BLaER1 (cell line): ENCODE data around the gene ANGPTL2.

Experiments
- H3K27ac ChIP-seq: shearing (Covaris generic); formaldehyde crosslinking; 2 replicates; pipeline ENCODE4 v1.8.1; 2022
- H3K27me3 ChIP-seq: shearing (Covaris generic); formaldehyde crosslinking; 2 replicates; pipeline ENCODE4 v1.8.1; 2022
- H3K36me3 ChIP-seq: shearing (Covaris generic); formaldehyde crosslinking; 2 replicates; pipeline ENCODE4 v1.8.1; 2022
- H3K4me1 ChIP-seq: shearing (Covaris generic); formaldehyde crosslinking; 2 replicates; pipeline ENCODE4 v1.8.1; 2022
- H3K4me2 ChIP-seq: shearing (Covaris generic); formaldehyde crosslinking; 2 replicates; pipeline ENCODE4 v1.8.1; 2022
- H3K4me3 ChIP-seq: shearing (Covaris generic); formaldehyde crosslinking; 2 replicates; pipeline ENCODE4 v1.8.1; 2022
- H3K9ac ChIP-seq: shearing (Covaris generic); formaldehyde crosslinking; 2 replicates; pipeline ENCODE4 v1.8.1; 2022
- H3K9me3 ChIP-seq: shearing (Covaris generic); formaldehyde crosslinking; 2 replicates; pipeline ENCODE4 v1.8.1; 2022
- H4K20me1 ChIP-seq: shearing (Covaris generic); formaldehyde crosslinking; 2 replicates; pipeline ENCODE4 v1.8.1; 2022
- Cebpa-rat ChIP-seq: shearing (Covaris generic); IDR thresholded peaks from 2 replicates; pipeline ENCODE4 v1.8.1; 2022

The ANGPTL2 gene

DNA sequence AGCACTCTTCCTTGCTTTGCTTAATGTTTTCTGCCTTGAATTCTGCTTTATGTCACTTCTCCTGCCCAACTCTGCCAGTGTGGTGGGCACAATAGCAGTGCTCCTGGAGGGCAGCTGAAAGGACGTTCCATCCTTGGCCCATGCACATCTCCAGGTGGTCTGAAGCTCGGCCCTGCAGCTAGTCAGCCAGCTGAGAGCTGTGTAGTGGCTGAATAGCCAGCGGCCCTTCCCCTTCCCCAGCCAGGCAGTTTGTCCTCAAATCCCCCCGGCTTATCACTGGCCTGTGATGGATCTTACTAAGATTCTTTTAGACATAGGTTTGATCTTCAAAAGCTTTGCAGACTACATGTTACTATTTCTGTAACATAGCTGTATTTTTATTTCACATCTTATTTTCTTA, 42.7 kb upstream of the ANGPTL2 start:
- Histone ChIP-seq H3K9me3 (no peaks in the 10 kb centered on the region), H3K27me3 (no peaks in the 10 kb centered on the region), H3K9ac (no peak overlapping the region), H4K20me1 (no peaks in the 10 kb centered on the region), H3K36me3 (no peaks in the 10 kb centered on the region), H3K4me1 (peaks cover 94% of the 10 kb centered on the region), H3K27ac (peak overlapping the region; percentile 47), H3K4me2 (peak overlapping the region; percentile 87), H3K4me3 (no peak overlapping the region)
- no peak for TF ChIP-seq Cebpa-rat

GRCh38 chr9:127163409-127163808, 41.0 kb upstream of the ANGPTL2 start:
- Histone ChIP-seq H3K9ac (no peak overlapping the region), H3K4me2 (peak overlapping the region; percentile 87)
- no peak for TF ChIP-seq Cebpa-rat

DNA sequence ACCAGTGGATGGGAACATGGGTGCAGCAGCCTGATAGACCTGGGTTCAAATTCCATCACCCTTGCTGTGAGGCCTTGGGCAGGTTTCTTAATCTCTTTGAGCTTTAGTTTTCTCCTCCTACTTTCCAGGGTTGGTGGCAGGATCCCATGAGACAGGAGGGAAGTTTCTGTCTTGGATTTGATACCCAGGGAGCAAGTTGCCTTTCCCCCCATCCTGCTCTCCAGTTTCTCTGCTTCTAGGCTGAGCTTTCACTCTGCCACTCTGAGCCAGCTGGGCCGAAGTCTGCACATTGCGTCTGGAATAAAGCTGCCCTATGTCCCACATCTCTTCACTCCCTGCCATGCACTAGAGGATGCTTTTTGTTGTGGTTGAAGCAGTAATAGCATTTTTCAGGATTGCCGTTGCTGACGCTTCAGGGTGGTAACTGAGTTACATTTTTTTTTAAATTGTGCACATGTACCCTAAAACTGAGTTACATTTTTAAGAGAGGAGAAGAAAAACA, 40.5 kb upstream of the ANGPTL2 start:
- Histone ChIP-seq H3K4me1 (peaks cover 93% of the 10 kb centered on the region), H4K20me1 (no peaks in the 10 kb centered on the region), H3K4me3 (no peak overlapping the region), H3K36me3 (no peaks in the 10 kb centered on the region), H3K9ac (no peak overlapping the region), H3K4me2 (peak overlapping the region; percentile 87), H3K27ac (peak overlapping the region; percentile 31), H3K9me3 (no peaks in the 10 kb centered on the region), H3K27me3 (no peaks in the 10 kb centered on the region)
- TF ChIP-seq Cebpa-rat, result no peak

More at GRCh38 chr9:127163409-127163808, 41.0 kb upstream of the ANGPTL2 start:
- Histone ChIP-seq H3K27ac (peak overlapping the region; percentile 31; the same call in 1 of the 2 replicates), H3K4me3 (no peak overlapping the region), H3K9me3 (no peaks in the 10 kb centered on the region), H3K36me3 (no peaks in the 10 kb centered on the region), H3K27me3 (no peaks in the 10 kb centered on the region), H4K20me1 (no peaks in the 10 kb centered on the region), H3K4me1 (peaks cover 98% of the 10 kb centered on the region)

DNA sequence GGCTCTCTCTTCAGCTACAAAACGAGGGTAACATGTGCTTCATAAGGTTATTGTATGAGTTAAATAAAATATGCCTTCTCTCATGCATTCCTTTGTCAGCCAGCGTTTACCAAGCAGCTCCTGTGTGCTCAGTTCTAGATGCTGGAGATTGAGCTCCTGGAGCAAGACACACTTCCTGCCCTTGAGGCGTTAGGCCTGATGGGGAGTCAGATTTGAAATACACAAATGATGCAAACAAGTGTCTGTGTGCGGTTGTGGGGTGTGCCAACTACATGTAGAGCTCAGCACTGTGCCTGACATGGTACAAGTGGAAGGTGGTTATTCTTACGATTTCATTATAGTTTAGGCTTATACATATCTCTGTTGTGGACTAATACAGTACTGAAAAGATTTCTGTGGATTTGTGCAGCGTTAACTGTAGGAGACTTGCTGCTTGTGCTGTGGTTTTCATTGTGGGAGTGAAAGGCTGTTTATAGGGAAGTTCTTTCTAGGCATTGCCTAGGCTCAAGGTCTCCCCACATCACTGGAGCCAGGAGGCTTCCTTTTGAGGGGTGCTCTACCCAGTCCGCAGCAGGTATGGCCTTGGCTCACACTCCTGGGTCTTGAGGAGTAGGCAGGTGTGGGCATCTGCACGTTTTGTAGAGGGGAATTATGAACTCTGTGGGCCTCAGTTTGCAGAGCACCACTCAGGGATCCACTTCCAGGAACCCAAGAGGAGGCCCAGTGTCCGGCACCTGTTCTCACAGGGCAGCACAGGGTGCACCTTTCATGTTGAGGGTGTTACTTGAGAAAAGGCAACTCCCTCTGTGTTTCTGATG, 39.8 kb upstream of the ANGPTL2 start:
- H3K27me3 ChIP-seq, result no peaks in the 10 kb centered on the region
- H3K4me1 ChIP-seq, result peaks cover 86% of the 10 kb centered on the region
- H3K36me3 ChIP-seq, result no peaks in the 10 kb centered on the region
- no peak overlapping the region for H3K4me3 ChIP-seq
- peak overlapping the region; percentile 87 for H3K4me2 ChIP-seq
- H3K9me3 ChIP-seq, result no peaks in the 10 kb centered on the region
- H3K9ac ChIP-seq, result no peak overlapping the region
- no peaks in the 10 kb centered on the region for H4K20me1 ChIP-seq
- peak overlapping the region; percentile 31 for H3K27ac ChIP-seq
- no peak for TF ChIP-seq Cebpa-rat

- TF ChIP-seq Cebpa-rat, result no peak
- peaks cover 75% of the 10 kb centered on the region for H3K4me1 ChIP-seq
- H3K9ac ChIP-seq, result no peak overlapping the region
- no peaks in the 10 kb centered on the region for H3K9me3 ChIP-seq
- no peaks in the 10 kb centered on the region for H3K36me3 ChIP-seq
- H3K4me3 ChIP-seq, result no peak overlapping the region
- peak overlapping the region; percentile 87; the same call in 1 of the 2 replicates for H3K4me2 ChIP-seq
- H3K27ac ChIP-seq, result peak overlapping the region; percentile 10; the same call in 1 of the 2 replicates
- H4K20me1 ChIP-seq, result no peaks in the 10 kb centered on the region
- H3K27me3 ChIP-seq, result no peaks in the 10 kb centered on the region
Measured at GRCh38 chr9:127161081-127161624, 38.7 kb upstream of the ANGPTL2 start.

GRCh38 chr9:127159949-127160610, 37.6 kb upstream of the ANGPTL2 start:
- Histone ChIP-seq H3K36me3 (no peaks in the 10 kb centered on the region), H3K27me3 (no peaks in the 10 kb centered on the region), H3K9me3 (no peaks in the 10 kb centered on the region), H3K4me2 (peak overlapping the region; percentile 16; the same call in 1 of the 2 replicates), H3K4me1 (peaks cover 69% of the 10 kb centered on the region), H3K9ac (no peak overlapping the region), H3K27ac (peak overlapping the region; percentile 46; the same call in 1 of the 2 replicates), H3K4me3 (no peak overlapping the region), H4K20me1 (no peaks in the 10 kb centered on the region)
- TF ChIP-seq Cebpa-rat, result no peak

- Histone ChIP-seq H3K4me1 (peaks cover 69% of the 10 kb centered on the region), H3K9me3 (no peaks in the 10 kb centered on the region), H3K4me2 (peak overlapping the region; percentile 52), H3K4me3 (no peak overlapping the region), H3K27ac (no peak overlapping the region), H3K9ac (no peak overlapping the region), H3K36me3 (no peaks in the 10 kb centered on the region), H3K27me3 (no peaks in the 10 kb centered on the region), H4K20me1 (no peaks in the 10 kb centered on the region)
- TF ChIP-seq Cebpa-rat, result no peak
Measured at GRCh38 chr9:127159325-127159801, 36.9 kb upstream of the ANGPTL2 start.

- Histone ChIP-seq H3K4me3 (no peak overlapping the region), H3K27ac (no peak overlapping the region), H3K9me3 (no peaks in the 10 kb centered on the region), H3K9ac (no peak overlapping the region), H4K20me1 (no peaks in the 10 kb centered on the region), H3K27me3 (no peaks in the 10 kb centered on the region), H3K36me3 (no peaks in the 10 kb centered on the region), H3K4me2 (peak overlapping the region; percentile 52), H3K4me1 (peaks cover 69% of the 10 kb centered on the region)
- TF ChIP-seq Cebpa-rat, result no peak
Measured at GRCh38 chr9:127158786-127159324, 36.4 kb upstream of the ANGPTL2 start.

GRCh38 chr9:127155314-127155960, 33.0 kb upstream of the ANGPTL2 start:
- TF ChIP-seq Cebpa-rat, result no peak
- Histone ChIP-seq H3K4me2 (peak overlapping the region; percentile 76), H3K4me3 (no peak overlapping the region), H4K20me1 (no peaks in the 10 kb centered on the region), H3K27ac (peak overlapping the region; percentile 23; the same call in 1 of the 2 replicates), H3K9me3 (no peaks in the 10 kb centered on the region), H3K9ac (no peak overlapping the region), H3K4me1 (peaks cover 41% of the 10 kb centered on the region), H3K27me3 (no peaks in the 10 kb centered on the region), H3K36me3 (no peaks in the 10 kb centered on the region)
